SK-N-SH (cell line): ENCODE measurements around the gene WDFY2.

Experiments used
- CTCF ChIP-seq: fragments of 200-600 bp; sonication (generic); IDR thresholded peaks from 2 replicates; pipeline ENCODE4 v1.6.1; 2017; ENCODE audit warnings: antibody characterized with exemption, mild to moderate bottlenecking, moderate library complexity
- EZH2phosphoT487 ChIP-seq: fragments of 200-600 bp; sonication (generic); IDR thresholded peaks from 2 replicates; pipeline ENCODE4 v1.6.1; 2017; ENCODE audit warnings: low read depth, mixed run types, mild to moderate bottlenecking, antibody characterized with exemption, moderate library complexity, borderline replicate concordance
- JUND ChIP-seq: IDR thresholded peaks from 2 replicates; pipeline ENCODE4 v1.4.0; 2012
- SMC3 ChIP-seq: IDR thresholded peaks from 2 replicates; pipeline ENCODE4 v1.6.1; 2012; ENCODE audit warnings: low read depth, low read length, improper control_type of control experiment

DNA sequence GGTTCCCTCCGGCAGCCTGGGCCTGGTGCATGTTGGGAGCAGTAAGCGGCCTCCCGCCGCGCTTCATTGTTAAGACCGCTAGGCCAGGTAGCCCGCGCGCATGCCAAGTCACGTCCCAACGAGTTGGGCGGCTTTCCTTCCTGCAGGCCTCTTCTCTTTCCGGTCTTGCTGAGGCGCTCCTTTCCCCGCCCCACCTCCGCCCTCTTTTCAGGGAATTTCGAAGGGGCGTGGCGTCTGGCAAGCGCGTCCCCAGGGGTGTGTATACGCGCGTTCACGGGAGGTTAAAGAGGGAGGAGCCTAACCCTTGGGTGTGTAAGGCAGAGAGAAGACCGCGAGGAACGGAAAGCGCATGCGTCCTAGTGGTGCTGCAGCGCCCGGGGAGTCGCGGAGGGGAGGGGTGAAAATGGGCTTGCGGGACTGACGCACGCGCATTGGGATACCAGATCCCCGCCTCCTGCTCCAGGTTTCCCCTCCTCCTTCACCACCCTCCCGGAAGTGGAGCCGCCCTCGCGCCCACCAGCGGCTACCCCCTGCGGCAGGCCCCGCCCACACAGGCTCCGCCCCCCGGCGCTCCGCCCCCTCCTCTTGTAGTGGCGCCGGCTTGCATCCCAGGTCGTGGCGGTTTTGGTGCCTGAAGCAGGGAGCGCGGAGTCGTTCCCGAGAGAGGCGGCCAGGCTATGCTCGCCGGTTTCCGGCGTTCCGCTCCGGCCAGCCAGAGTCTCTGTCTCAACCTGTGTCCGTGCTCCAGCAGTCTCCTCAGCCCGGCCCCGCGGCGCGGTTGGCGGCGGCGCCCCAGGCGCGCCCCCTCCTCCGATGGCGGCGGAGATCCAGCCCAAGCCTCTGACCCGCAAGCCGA, at the start of gene WDFY2:
- no peak for TF ChIP-seq CTCF
- peak; percentile 25; the same call in 1 of the 2 replicates for TF ChIP-seq SMC3
- TF ChIP-seq JUND: no peak
- no peak for TF ChIP-seq EZH2phosphoT487
